Hepatocyte (in vitro differentiated cells): ENCODE measurements around the gene ENOX1. TPM values are rescaled to one million over a fixed set of nuclear protein-coding genes. Genes with fewer than 3 reads are reported as not detected.

Source experiments
- DNase-seq: peaks from one replicate; pipeline ENCODE4 v3.0.0-alpha.2; 2016; ENCODE audit warnings: low spot score
- H2AFZ ChIP-seq: fragments of 200-600 bp; sonication (generic); 2 replicates; pipeline ENCODE4 v1.6.0; 2016; ENCODE audit warnings: antibody characterized with exemption, mild to moderate bottlenecking
- H3K27ac ChIP-seq: fragments of 200-600 bp; sonication (generic); 2 replicates; pipeline ENCODE4 v1.5.1; 2016; ENCODE audit warnings: mild to moderate bottlenecking
- H3K27me3 ChIP-seq: fragments of 200-600 bp; sonication (generic); 2 replicates; pipeline ENCODE4 v1.6.1; 2016
- H3K36me3 ChIP-seq: fragments of 200-600 bp; sonication (generic); replicated peaks from 2 replicates; pipeline ENCODE4 v1.5.1; 2016; ENCODE audit warnings: low read depth; ENCODE audit not compliant: insufficient read depth
- H3K4me1 ChIP-seq: fragments of 200-600 bp; sonication (generic); 2 replicates; pipeline ENCODE4 v1.5.1; 2016; ENCODE audit warnings: mild to moderate bottlenecking, moderate library complexity; ENCODE audit not compliant: insufficient read depth
- H3K4me2 ChIP-seq: fragments of 200-600 bp; sonication (generic); 2 replicates; pipeline ENCODE4 v1.6.0; 2016
- H3K4me3 ChIP-seq: fragments of 200-600 bp; sonication (generic); 2 replicates; pipeline ENCODE4 v1.5.1; 2016; ENCODE audit warnings: mild to moderate bottlenecking
- H3K79me2 ChIP-seq: fragments of 200-600 bp; sonication (generic); 2 replicates; pipeline ENCODE4 v1.6.0; 2017; ENCODE audit warnings: mild to moderate bottlenecking
- H3K9me2 ChIP-seq: fragments of 200-600 bp; sonication (generic); replicated peaks from 2 replicates; pipeline ENCODE4 v1.6.0; 2017; ENCODE audit warnings: mild to moderate bottlenecking; ENCODE audit not compliant: insufficient read depth
- H3K9me3 ChIP-seq: fragments of 200-600 bp; sonication (generic); 2 replicates; pipeline ENCODE4 v1.5.1; 2016; ENCODE audit warnings: low read depth, mild to moderate bottlenecking
- H4K20me1 ChIP-seq: fragments of 200-600 bp; sonication (generic); 2 replicates; pipeline ENCODE4 v1.6.0; 2016; ENCODE audit warnings: mild to moderate bottlenecking; ENCODE audit not compliant: insufficient read depth, poor library complexity, severe bottlenecking
- CTCF ChIP-seq: fragments of 200-600 bp; sonication (generic); IDR thresholded peaks from 2 replicates; pipeline ENCODE4 v1.5.1; 2016; ENCODE audit warnings: antibody characterized with exemption, mild to moderate bottlenecking; ENCODE audit not compliant: poor library complexity
- EZH2 ChIP-seq: fragments of 200-600 bp; sonication (generic); IDR thresholded peaks from 2 replicates; pipeline ENCODE4 v1.6.1; 2016; ENCODE audit warnings: antibody characterized with exemption, mild to moderate bottlenecking, borderline replicate concordance
- EZH2phosphoT487 ChIP-seq: fragments of 200-600 bp; sonication (generic); IDR thresholded peaks from one replicate; pipeline ENCODE4 v1.6.1; 2018; ENCODE audit warnings: antibody characterized with exemption, mild to moderate bottlenecking, low read depth, moderate library complexity; ENCODE audit not compliant: unreplicated experiment, severe bottlenecking
- WGBS: methylation state at CpG from one replicate; pipeline ENCODE4 v1.1.6; 2016; ENCODE audit warnings: low lambda C conversion rate; ENCODE audit errors: missing lambda C conversion rate; 5-methylcytosine and 5-hydroxymethylcytosine counted together
- polyA plus RNA-seq: library from polyadenylated mRNA; unstranded; fragments of >200 nt; fragmentation: Nextera tagmentation; extraction: Ambion mirVana; gene quantifications from 2 replicates; pipeline ENCODE4 v1.2.1, GENCODE V29; 2016
- total RNA-seq: library from RNA; depleted of rRNA; stranded (reverse); fragments of >200 nt; gene quantifications from 2 replicates; pipeline ENCODE4 v1.2.3, GENCODE V29; 2014

The ENOX1 gene
- total and polyA plus RNA-seq, 2 experiments from 2014 or later = 2.4 to 4.0 TPM

GRCh38 chr13:43232873-43233265, 553.9 kb downstream of the ENOX1 start:
- Histone ChIP-seq H4K20me1 (no peaks in the 10 kb centered on the region), H3K27ac (no peak overlapping the region), H3K4me1 (no peaks in the 10 kb centered on the region), H3K79me2 (no peaks in the 10 kb centered on the region), H3K27me3 (no peaks in the 10 kb centered on the region), H2AFZ (no peak overlapping the region), H3K9me2 (no peaks in the 10 kb centered on the region), H3K4me3 (no peak overlapping the region), H3K9me3 (no peaks in the 10 kb centered on the region), H3K36me3 (no peaks in the 10 kb centered on the region), H3K4me2 (no peak overlapping the region)
- TF ChIP-seq EZH2 (no peak), EZH2phosphoT487 (no peak), CTCF (no peak)
- no peak for DNase-seq
- 95% methylated on average over 1 of the region's 1 CpG for WGBS

GRCh38 chr13:43232144-43232872, 554.5 kb downstream of the ENOX1 start:
- H3K27ac ChIP-seq = peak overlapping the region; percentile 50
- H3K4me2 ChIP-seq = no peak overlapping the region
- DNase-seq = no peak
- no peak overlapping the region for H3K4me3 ChIP-seq
- H3K4me1 ChIP-seq = no peaks in the 10 kb centered on the region
- H2AFZ ChIP-seq = no peak overlapping the region
- 70% methylated on average over 5 of the region's 5 CpGs for WGBS
- no peaks in the 10 kb centered on the region for H3K36me3 ChIP-seq
- H3K9me2 ChIP-seq = no peaks in the 10 kb centered on the region
- H3K79me2 ChIP-seq = no peaks in the 10 kb centered on the region
- no peaks in the 10 kb centered on the region for H3K9me3 ChIP-seq
- no peaks in the 10 kb centered on the region for H4K20me1 ChIP-seq
- TF ChIP-seq EZH2 (no peak), CTCF (no peak), EZH2phosphoT487 (no peak)
- no peaks in the 10 kb centered on the region for H3K27me3 ChIP-seq

- no peak overlapping the region for H3K27ac ChIP-seq
- WGBS = 79% methylated on average over 3 of the region's 3 CpGs
Measured at GRCh38 chr13:43230989-43231388, 555.8 kb downstream of the ENOX1 start.

More at GRCh38 chr13:43230989-43231388, 555.8 kb downstream of the ENOX1 start:
- Histone ChIP-seq H2AFZ (no peak overlapping the region), H4K20me1 (no peaks in the 10 kb centered on the region), H3K36me3 (no peaks in the 10 kb centered on the region), H3K27me3 (no peaks in the 10 kb centered on the region), H3K9me3 (no peaks in the 10 kb centered on the region), H3K9me2 (no peaks in the 10 kb centered on the region), H3K4me1 (no peaks in the 10 kb centered on the region), H3K4me3 (no peak overlapping the region), H3K79me2 (no peaks in the 10 kb centered on the region), H3K4me2 (no peak overlapping the region)
- DNase-seq = no peak
- TF ChIP-seq CTCF (no peak), EZH2 (no peak), EZH2phosphoT487 (no peak)
